Right renal pelvis (tissue), 4 donors: ENCODE results near the gene MSMP. TPM values are rescaled to one million over a fixed set of nuclear protein-coding genes. Genes with fewer than 3 reads are reported as not detected.
A peak's percentile ranks its signal among the peaks of the same experiment; 100 is the strongest.

Source experiments
- DNase-seq, 4 donors: peaks; one replicate each; pipeline ENCODE4 v3.0.0-alpha.2; 2013; ENCODE audit warnings: low read depth in 4 of 4, low spot score in 3 of 4, missing footprints in 1 of 4
- polyA plus RNA-seq, 4 donors: library from polyadenylated mRNA; unstranded; fragments of 120-200 nt; gene quantifications; one replicate each; pipeline ENCODE4 v1.2.1, GENCODE V29; 2013; ENCODE audit not compliant: insufficient read length in 4 of 4

The MSMP gene
- polyA plus RNA-seq, 4 donors: 2.2 TPM; not detected in 3

DNA sequence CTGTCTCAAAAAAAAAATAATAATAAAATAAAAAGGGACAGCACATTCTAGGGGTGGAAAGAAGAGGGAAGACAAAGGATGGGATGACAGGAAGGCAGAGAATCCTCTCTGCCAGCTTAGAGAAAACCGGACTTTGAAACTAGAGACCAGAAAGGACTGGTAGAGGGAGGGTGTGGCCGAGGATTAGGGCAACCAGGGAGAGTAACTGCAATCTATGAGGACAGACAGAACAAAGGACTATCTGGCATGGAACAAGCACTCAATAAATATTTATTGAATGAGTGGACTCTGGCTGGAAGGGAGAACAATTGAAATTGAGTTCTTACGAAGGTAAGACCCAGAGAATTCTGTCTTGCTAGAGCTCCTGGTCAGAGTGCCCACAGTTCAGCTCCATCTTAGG, 7.5 kb downstream of the MSMP start:
- no peak for DNase-seq

- DNase-seq: no peak
These were observed 8.5 kb downstream of the MSMP start for GRCh38 chr9:35745569-35745968.

DNA sequence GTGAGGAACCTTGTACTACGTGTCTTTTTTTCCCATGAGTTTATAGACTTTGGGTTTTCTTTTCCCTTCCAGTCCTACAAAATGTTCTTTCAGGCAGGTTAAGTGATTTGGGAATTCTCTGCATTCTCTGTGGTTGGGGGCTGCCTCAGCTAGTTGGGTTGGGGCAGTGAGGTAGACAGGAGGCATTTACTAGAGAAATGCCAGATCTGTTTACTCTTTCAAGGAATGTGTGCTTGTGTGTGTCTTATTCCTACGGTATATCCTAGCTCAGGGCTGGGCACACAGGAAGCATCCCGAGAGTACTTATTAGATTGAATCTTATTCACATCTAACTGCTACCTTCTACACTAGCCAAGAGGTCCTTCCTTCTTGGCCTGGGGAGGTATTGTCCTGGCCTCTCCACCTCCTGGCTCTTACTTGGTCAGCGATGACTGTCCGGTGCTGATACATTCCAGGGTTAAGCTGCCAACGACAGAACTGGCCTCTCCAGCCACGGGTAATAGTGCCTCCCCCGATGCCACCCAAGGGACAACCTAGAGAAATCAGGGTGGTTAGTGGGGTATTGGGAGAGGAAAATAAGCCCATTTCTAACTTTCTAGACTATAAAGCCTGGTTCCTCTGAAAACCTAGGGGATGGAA, 10.1 kb downstream of the MSMP start:
- no peak for DNase-seq

GRCh38 chr9:35743452-35743851, 10.6 kb downstream of the MSMP start:
- no peak for DNase-seq

DNA sequence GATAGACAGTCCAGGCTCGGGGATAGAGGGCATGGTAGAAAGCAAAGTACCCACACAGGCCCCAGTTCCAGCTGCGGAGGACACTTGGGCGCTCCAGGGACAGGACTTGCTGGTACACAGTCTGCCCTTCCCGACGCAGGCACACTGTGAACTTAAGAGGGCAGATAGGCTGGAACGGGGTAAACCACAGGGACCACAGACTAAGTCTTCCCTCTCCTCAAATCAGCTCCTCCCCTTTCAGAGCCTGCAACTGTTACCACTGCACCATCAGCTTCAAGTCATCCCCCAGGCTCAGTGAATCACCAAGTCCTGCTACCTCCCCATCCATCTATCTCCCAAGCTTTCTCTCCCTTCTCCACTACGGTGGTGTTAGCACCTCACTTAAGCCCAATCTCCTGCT, 12.3 kb downstream of the MSMP start:
- DNase-seq: no peak

DNA sequence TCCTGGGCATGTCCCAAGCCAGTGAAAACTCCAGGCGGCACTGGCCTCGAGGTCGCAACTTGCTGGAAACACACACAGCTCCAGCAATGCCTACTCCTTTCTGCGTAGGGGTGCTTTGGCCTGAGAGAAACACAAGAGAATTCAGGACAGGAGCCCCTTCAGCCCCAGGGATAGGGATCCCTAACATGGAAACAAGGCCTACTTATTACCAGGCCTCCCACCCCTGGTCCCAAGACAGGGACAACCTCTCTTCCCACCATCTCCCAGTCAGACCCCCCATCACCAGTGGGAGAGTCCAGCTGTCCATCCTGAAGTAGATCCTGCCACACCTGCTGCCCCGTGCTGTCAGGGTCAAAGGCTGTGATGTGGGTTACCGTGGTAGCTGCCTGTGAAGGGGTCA, 13.8 kb downstream of the MSMP start:
- no peak for DNase-seq

DNA sequence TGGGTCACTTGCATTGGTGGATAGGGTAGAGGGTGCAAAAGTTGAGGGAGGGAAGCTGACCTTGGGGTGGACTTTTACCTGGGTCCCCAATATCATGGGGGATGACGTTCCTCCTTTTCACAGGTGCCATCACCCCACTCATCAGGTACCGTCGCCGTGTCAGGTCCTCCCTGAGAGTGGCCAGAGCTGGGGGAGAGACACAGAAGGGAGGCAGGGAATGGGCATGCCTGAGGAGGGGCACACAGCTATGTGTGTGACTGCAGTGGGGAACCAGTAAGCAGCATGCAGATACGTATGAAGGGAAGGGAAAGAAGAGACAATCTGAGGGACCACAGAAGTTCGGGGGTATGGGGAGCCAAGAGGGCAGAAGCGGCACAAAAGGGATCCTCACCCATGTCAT, 15.2 kb downstream of the MSMP start:
- DNase-seq: no peak

GRCh38 chr9:35738186-35738585, 15.9 kb downstream of the MSMP start:
- DNase-seq: no peak

DNA sequence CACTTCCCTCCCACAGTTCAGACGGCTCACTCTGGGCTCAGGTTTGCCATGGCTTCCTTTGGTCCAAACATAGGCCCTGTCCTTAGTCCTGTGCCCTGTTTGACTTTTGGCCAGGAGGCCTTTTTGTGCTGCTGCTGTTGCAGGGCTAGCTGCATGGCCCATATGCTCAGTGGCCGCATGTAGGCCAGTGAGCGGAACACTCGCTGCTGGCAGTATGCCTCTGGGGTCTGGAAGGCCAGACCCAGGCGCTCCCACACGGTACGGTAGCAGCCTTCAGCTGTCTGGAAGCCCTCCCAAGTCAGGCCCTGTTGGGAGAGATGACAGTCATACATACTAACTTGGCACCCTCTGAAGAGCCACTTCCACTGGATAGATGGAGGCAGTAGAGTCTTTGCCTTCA, 16.9 kb downstream of the MSMP start:
- DNase-seq: no peak

DNA sequence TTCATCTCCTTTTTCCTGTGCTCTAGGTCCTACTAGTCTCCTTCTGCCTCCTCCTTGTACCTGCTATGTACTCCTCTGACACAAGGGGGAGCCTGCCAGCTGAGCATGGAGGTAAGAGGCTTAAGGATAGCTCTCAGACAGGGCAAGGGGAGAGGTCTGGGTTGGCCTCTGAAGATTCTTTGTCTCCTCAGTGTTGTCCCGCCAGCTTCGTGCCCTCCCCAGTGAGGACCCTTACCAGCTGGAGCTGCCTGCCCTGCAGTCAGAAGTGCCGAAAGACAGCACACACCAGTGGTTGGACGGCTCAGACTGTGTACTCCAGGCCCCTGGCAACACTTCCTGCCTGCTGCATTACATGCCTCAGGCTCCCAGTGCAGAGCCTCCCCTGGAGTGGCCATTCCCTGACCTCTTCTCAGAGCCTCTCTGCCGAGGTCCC, 17.9 kb downstream of the MSMP start:
- DNase-seq: no peak

GRCh38 chr9:35734096-35734495, 20.0 kb downstream of the MSMP start:
- no peak for DNase-seq

DNA sequence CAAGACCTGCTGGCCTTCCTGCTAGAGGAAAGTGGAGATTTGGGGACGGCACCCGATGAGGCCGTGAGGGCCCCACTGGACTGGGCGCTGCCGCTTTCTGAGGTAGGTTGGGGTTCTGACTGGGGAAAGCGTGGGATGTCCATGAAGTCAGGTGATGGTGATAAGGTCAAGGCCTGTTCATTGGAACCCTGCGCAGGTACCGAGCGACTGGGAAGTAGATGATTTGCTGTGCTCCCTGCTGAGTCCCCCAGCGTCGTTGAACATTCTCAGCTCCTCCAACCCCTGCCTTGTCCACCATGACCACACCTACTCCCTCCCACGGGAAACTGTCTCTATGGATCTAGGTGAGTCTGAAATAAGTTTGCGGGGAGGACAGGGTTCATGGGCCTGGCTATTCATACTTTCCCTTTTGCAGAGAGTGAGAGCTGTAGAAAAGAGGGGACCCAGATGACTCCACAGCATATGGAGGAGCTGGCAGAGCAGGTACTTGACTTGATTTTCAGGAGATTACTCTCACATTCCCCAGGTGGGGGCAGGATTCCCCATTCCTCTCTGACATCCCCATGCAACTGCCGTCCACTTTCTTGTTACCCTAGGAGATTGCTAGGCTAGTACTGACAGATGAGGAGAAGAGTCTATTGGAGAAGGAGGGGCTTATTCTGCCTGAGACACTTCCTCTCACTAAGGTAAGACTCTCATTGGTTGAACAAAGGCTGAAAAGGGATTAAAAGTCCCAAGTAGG, 21.1 kb downstream of the MSMP start:
- DNase-seq: no peak

DNA sequence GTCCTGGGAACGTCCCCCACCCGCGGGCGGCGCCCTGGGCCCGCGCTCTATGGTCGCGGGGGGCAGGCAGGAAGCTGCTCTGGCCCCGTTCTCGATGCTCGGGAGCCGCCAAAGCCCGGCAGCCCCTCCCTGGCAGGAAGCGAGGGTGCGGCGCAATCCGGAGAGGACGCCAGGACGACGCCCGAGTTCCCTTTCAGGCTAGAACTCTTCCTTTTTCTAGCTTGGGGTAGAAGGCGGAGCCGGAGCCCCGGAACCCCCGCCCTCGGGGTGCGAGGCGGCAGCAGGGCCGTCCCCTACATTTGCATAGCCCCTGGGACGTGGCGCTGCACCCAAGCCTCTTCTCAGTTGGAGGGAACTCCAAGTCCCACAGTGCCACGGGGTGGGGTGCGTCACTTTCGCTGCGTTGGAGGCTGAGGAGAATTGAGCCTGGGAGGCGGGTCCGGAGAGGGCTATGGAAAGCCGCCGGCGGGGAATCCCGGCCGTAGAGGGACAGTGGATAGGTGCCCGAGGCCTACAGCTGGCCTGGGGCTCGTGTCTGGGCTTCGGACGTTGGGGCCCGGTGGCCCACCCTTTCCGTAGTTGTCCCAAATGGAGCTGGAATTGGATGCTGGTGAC, 21.8 kb downstream of the MSMP start, which contains the start of the genes CREB3 and TLN1:
TSS of gene CREB3 (plus strand) at position 482 of the 615 bp plus-strand sequence. CDS start at position 589, 107 bp downstream.
TSS of gene TLN1 (minus strand) at position 11 of the 615 bp plus-strand sequence. CDS start 6,501 bp downstream, outside the sequence.
- peak; percentile 91 to 94 (median 92) for DNase-seq

DNA sequence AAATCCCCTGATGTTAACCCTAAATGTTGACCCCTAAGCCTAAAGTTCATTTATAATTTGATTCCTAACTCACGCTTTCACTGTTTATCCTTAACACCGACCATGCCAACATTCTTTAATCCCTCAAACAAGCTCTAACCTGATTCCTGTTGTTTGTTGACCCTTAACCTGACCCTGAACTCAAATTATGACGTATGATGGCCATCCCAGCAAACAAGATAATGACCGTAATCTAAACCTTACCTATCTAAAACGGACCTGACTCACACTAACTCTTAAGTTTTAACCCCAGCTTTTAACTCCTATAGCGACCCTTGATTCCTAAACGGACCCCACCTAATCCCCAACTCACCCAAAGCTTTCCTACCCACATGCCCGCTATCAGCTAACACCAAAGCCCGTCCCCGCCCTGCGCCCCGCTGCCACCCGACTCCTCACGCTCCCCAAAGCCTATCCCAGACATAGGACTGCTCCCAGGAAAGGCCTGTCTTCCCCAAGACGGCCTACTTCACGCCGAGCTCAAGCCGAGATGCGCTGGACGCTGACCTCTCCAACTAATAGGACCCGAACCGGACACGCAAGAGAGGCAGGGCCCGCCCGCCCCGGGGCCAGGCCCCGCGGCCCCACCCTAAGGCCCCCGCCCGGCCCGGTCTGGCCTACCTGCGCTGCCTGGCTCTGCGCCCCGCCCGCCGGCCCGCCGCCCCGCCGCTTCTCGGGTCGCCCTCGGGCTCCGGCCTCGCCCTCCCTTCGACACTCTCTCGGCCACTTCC, 22.5 kb downstream of the MSMP start:
- DNase-seq: no peak

DNA sequence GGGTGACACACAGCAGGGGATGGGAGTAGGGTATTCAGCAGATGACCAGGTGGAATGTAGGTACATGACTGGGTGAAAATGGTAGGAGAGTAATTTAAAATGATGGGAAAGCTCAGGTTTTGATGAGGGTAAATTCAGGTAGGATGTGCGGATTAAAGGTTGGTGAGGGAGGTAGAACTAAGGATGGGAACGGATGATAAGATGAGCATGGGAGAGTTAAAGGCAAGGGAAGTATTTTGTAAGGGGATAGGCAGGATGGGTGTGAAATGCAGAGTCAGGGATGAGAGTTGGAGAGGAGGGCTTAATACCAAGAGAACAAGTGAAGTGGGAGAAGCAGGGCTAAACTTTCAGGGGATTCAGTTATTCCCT, 23.6 kb downstream of the MSMP start:
- DNase-seq: no peak

GRCh38 chr9:35729700-35730485, 24.2 kb downstream of the MSMP start:
- DNase-seq: no peak

DNA sequence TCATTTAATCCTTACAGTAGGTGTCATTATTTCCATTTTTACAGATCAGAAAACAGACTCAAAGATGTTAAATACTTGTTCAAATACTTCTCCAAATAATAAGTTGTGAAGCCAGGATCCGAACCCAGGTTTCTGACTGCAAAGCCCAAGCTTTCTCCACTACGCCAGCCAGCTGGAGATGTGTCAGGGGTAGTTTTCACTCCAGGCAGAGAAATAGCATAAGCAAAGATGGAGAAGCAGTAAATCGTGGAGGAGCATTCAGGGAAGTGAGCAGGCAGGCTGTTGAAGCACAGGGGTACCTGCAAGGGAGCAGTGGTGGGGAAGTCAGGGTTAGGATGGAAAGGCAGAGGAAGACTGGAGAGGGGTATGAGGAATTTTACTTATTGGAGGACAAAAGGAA, 25.0 kb downstream of the MSMP start:
- no peak for DNase-seq

DNA sequence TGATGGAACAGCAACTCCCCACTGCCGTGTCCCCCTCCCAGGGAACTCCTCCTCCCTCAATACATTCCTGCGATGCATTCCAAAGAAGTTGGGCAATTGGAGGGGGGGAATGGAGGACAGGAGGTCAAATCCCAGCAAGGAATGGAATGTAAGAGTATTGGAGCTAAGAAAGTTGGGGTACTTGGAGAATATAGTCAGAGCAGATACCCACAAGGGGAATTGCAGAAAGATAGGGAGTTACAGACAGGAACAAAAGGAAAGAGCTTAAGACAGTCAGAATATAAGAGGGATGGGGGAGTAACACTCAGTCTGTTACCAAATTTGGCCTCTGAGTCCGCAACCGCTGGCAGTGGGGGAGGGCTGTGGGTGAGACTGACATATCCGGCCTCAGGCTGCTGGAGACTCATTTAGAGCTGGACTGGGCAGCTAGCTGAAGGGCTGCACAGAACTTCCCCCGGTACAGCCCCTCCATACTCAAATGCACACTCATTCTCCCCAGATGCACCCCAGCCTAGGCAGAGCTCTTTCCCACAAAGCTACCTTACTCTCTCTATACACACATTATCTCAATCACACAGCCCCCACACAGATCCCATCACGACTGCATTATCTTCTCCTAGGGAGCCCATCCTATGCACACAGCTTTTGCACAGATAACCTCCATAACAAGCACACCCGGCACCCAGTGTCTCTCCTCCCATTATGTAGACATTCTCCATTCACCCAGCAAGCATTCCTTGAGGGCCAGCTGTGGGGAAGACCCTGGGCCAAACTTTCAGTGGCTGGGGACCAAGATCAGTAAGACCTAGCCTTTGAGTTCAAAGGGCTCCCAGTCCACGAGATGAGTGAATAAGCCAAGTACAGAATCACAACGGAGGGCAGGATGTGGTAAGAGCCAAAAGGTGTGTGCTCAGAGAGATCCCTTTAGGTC, 25.8 kb downstream of the MSMP start:
- DNase-seq: peak in 2 of 4 donors; percentile 46 to 73

GRCh38 chr9:35727676-35728040, 26.4 kb downstream of the MSMP start:
- no peak for DNase-seq
